Measurements from ENCODE around the gene FAT1.

The FAT1 gene

GRCh38 chr4:186592445-186592844 lies 131.2 kb downstream of the FAT1 start:
- Histone ChIP-seq H3K27ac (ENCODE audit: low read depth, low read length) (no peak overlapping the region), H3K9me2 (replicated peaks; ENCODE audit: control insufficient read depth, low read length) (no peaks in the 10 kb centered on the region), H4K20me1 (ENCODE audit: control insufficient read depth, insufficient read depth, low read depth, low read length) (no peaks in the 10 kb centered on the region), H3K4me1 (ENCODE audit: control insufficient read depth, low read length) (no peaks in the 10 kb centered on the region), H3K36me3 (ENCODE audit: control insufficient read depth, low read length) (no peaks in the 10 kb centered on the region), H3K27me3 (ENCODE audit: control insufficient read depth, low read length) (no peaks in the 10 kb centered on the region), H3K79me2 (ENCODE audit: control insufficient read depth, low read length) (no peaks in the 10 kb centered on the region), H3K9me3 (ENCODE audit: control insufficient read depth, insufficient read depth, low read length) (no peaks in the 10 kb centered on the region), H3F3A (ENCODE audit: control insufficient read depth, insufficient read depth) (no peaks in the 10 kb centered on the region), H3K4me3 (ENCODE audit: low read length) (no peak overlapping the region), H3K4me2 (ENCODE audit: low read length) (no peak overlapping the region)
- no peak for TF ChIP-seq EZH2phosphoT487 (IDR thresholded peaks at IDR 0.05; ENCODE audit: borderline replicate concordance, low read length)
- no peak for TF ChIP-seq CTCF (IDR thresholded peaks at IDR 0.05; ENCODE audit: low read depth, low read length, poor library complexity, severe bottlenecking)

- Histone ChIP-seq H3K9me2 (replicated peaks; ENCODE audit: control insufficient read depth, low read length) (no peaks in the 10 kb centered on the region), H3K79me2 (ENCODE audit: control insufficient read depth, low read length) (no peaks in the 10 kb centered on the region), H3K4me2 (ENCODE audit: low read length) (no peak overlapping the region), H3K27me3 (ENCODE audit: control insufficient read depth, low read length) (no peaks in the 10 kb centered on the region), H3K36me3 (ENCODE audit: control insufficient read depth, low read length) (no peaks in the 10 kb centered on the region), H3K9me3 (ENCODE audit: control insufficient read depth, insufficient read depth, low read length) (no peaks in the 10 kb centered on the region), H3K27ac (ENCODE audit: low read depth, low read length) (no peak overlapping the region), H4K20me1 (ENCODE audit: control insufficient read depth, insufficient read depth, low read depth, low read length) (no peaks in the 10 kb centered on the region), H3K4me3 (ENCODE audit: low read length) (no peak overlapping the region), H3K4me1 (ENCODE audit: control insufficient read depth, low read length) (no peaks in the 10 kb centered on the region), H3F3A (ENCODE audit: control insufficient read depth, insufficient read depth) (no peaks in the 10 kb centered on the region)
- TF ChIP-seq CTCF (IDR thresholded peaks at IDR 0.05; ENCODE audit: low read depth, low read length, poor library complexity, severe bottlenecking) (no peak), EZH2phosphoT487 (IDR thresholded peaks at IDR 0.05; ENCODE audit: borderline replicate concordance, low read length) (no peak)
These were observed 132.0 kb downstream of the FAT1 start for GRCh38 chr4:186591651-186592050.

- Histone ChIP-seq H3F3A (ENCODE audit: control insufficient read depth, insufficient read depth) (no peaks in the 10 kb centered on the region), H3K4me2 (ENCODE audit: low read length) (no peak overlapping the region), H3K27me3 (ENCODE audit: control insufficient read depth, low read length) (no peaks in the 10 kb centered on the region), H3K4me1 (ENCODE audit: control insufficient read depth, low read length) (no peaks in the 10 kb centered on the region), H3K4me3 (ENCODE audit: low read length) (no peak overlapping the region), H3K36me3 (ENCODE audit: control insufficient read depth, low read length) (no peaks in the 10 kb centered on the region), H3K27ac (ENCODE audit: low read depth, low read length) (no peak overlapping the region), H3K9me3 (ENCODE audit: control insufficient read depth, insufficient read depth, low read length) (no peaks in the 10 kb centered on the region), H3K9me2 (replicated peaks; ENCODE audit: control insufficient read depth, low read length) (no peaks in the 10 kb centered on the region), H4K20me1 (ENCODE audit: control insufficient read depth, insufficient read depth, low read depth, low read length) (no peaks in the 10 kb centered on the region), H3K79me2 (ENCODE audit: control insufficient read depth, low read length) (no peaks in the 10 kb centered on the region)
- TF ChIP-seq CTCF (IDR thresholded peaks at IDR 0.05; ENCODE audit: low read depth, low read length, poor library complexity, severe bottlenecking) (no peak), EZH2phosphoT487 (IDR thresholded peaks at IDR 0.05; ENCODE audit: borderline replicate concordance, low read length) (no peak)
These were observed 135.2 kb downstream of the FAT1 start for GRCh38 chr4:186588503-186588902.

Measured in DOHH2 (cell line).